Stimulated activated CD4-positive, alpha-beta T cell treated with anti-CD3 and anti-CD28 coated beads, Interleukin-1b, Interleukin-23, amount 100 ng/mL, for 4 hours (primary cell): ENCODE results near the gene C1orf122.

Experiments
- DNase-seq, 2 donors: peaks; one replicate each; pipeline ENCODE4 v3.0.0-alpha.2; 2020; ENCODE audit warnings: low read depth in 2 of 2

The C1orf122 gene

GRCh38 chr1:37797750-37798345 lies 9.7 kb upstream of the C1orf122 start:
- DNase-seq = no peak

- DNase-seq = no peak
These were observed 5.2 kb upstream of the C1orf122 start for GRCh38 chr1:37802439-37802838.

- DNase-seq = no peak
These were observed 403 bp upstream of the C1orf122 start for GRCh38 chr1:37807220-37807554.

- DNase-seq = peak in 1 of 2 donors; percentile 42
These were observed 1.1 kb downstream of the C1orf122 start for GRCh38 chr1:37808369-37809319.

- no peak for DNase-seq
These were observed 2.4 kb downstream of the C1orf122 start for GRCh38 chr1:37809942-37810341.

- DNase-seq = peak; percentile 43 to 54
These were observed 3.6 kb downstream of the C1orf122 start for GRCh38 chr1:37811027-37811655.

GRCh38 chr1:37813529-37814145 lies 6.0 kb downstream of the C1orf122 start:
- DNase-seq = no peak

- DNase-seq = no peak
These were observed 6.7 kb downstream of the C1orf122 start for GRCh38 chr1:37814252-37814651.

GRCh38 chr1:37817481-37817880 lies 9.9 kb downstream of the C1orf122 start:
- no peak for DNase-seq

GRCh38 chr1:37821481-37821880 lies 13.9 kb downstream of the C1orf122 start:
- DNase-seq = no peak

- DNase-seq = no peak
These were observed 15.6 kb downstream of the C1orf122 start for GRCh38 chr1:37822906-37823815.

- no peak for DNase-seq
These were observed 16.4 kb downstream of the C1orf122 start for GRCh38 chr1:37824001-37824400.

GRCh38 chr1:37825506-37825905 lies 17.9 kb downstream of the C1orf122 start:
- no peak for DNase-seq

GRCh38 chr1:37828410-37829074 lies 21.0 kb downstream of the C1orf122 start:
- no peak for DNase-seq

- no peak for DNase-seq
These were observed 23.5 kb downstream of the C1orf122 start for GRCh38 chr1:37831109-37831508.

- no peak for DNase-seq
These were observed 24.2 kb downstream of the C1orf122 start for GRCh38 chr1:37831809-37832208.

- DNase-seq = no peak
These were observed 29.2 kb downstream of the C1orf122 start for GRCh38 chr1:37836788-37837187.

GRCh38 chr1:37839676-37840075 lies 32.1 kb downstream of the C1orf122 start:
- DNase-seq = no peak

- no peak for DNase-seq
These were observed 33.1 kb downstream of the C1orf122 start for GRCh38 chr1:37840711-37841110.

GRCh38 chr1:37841652-37842051 lies 34.1 kb downstream of the C1orf122 start:
- no peak for DNase-seq

- DNase-seq = no peak
These were observed 36.9 kb downstream of the C1orf122 start for GRCh38 chr1:37844536-37844935.
